PC-9 (cell line): Measurements from ENCODE around the gene HOXD4. TPM values are rescaled to one million over a fixed set of nuclear protein-coding genes. Genes with fewer than 3 reads are reported as not detected.

Source experiments
- BruUV-seq: library from RNA; stranded (reverse); fragments of 400-500 nt; replicated peaks from 2 replicates; lab custom pipeline; 2021; lab: Mats Ljungman, UMichigan
- CTCF ChIA-PET: fragments of 300-600 bp; sonication (Branson Sonifier 250); formaldehyde crosslinking; loops from one replicate; lab custom pipeline; 2022; ENCODE audit warnings: antibody characterized with exemption; lab: Charles Lee
- POLR2A ChIA-PET: fragments of 300-600 bp; sonication (Branson Sonifier 250); formaldehyde crosslinking; loops from one replicate; lab custom pipeline; 2022; ENCODE audit warnings: antibody characterized with exemption; ENCODE audit not compliant: unreplicated experiment; lab: Charles Lee
- DNase-seq, 2 experiments: peaks; one replicate each; pipeline versions ENCODE4 v3.0.0 to v3.0.0-alpha.2; 2015 to 2022; ENCODE audit warnings: mixed read lengths in 1 of 2
- H2AFZ ChIP-seq: fragments of 200-600 bp; sonication (generic); 2 replicates; pipeline ENCODE4 v1.8.1; 2017; ENCODE audit warnings: antibody characterized with exemption
- H3F3A ChIP-seq: fragments of 200-600 bp; sonication (generic); 2 replicates; pipeline ENCODE4 v1.8.1; 2017; ENCODE audit warnings: antibody characterized with exemption, mild to moderate bottlenecking, low read depth; ENCODE audit not compliant: insufficient read depth
- H3K27ac ChIP-seq: fragments of 200-600 bp; sonication (generic); 2 replicates; pipeline ENCODE4 v1.6.1; 2016; ENCODE audit warnings: mixed run types
- H3K27me3 ChIP-seq: fragments of 200-600 bp; sonication (generic); 2 replicates; pipeline ENCODE4 v1.6.1; 2016; ENCODE audit warnings: low read depth, mixed run types; ENCODE audit not compliant: insufficient read depth
- H3K36me3 ChIP-seq: fragments of 200-600 bp; sonication (generic); 2 replicates; pipeline ENCODE4 v1.6.1; 2016; ENCODE audit warnings: low read depth, mixed run types
- H3K4me1 ChIP-seq: fragments of 200-600 bp; sonication (generic); replicated peaks from 2 replicates; pipeline ENCODE4 v1.6.1; 2016; ENCODE audit warnings: mixed run types; ENCODE audit not compliant: insufficient read depth
- H3K4me2 ChIP-seq: fragments of 200-600 bp; sonication (generic); 2 replicates; pipeline ENCODE4 v1.6.1; 2017; ENCODE audit warnings: mixed run types
- H3K4me3 ChIP-seq: fragments of 200-600 bp; sonication (generic); 2 replicates; pipeline ENCODE4 v1.6.1; 2016; ENCODE audit warnings: mixed run types
- H3K79me2 ChIP-seq: fragments of 200-600 bp; sonication (generic); 2 replicates; pipeline ENCODE4 v1.6.1; 2017; ENCODE audit warnings: low read depth, mixed run types
- H3K9me2 ChIP-seq: fragments of 200-600 bp; sonication (generic); 2 replicates; pipeline ENCODE4 v1.8.1; 2017; ENCODE audit warnings: mild to moderate bottlenecking; ENCODE audit not compliant: insufficient read depth
- H3K9me3 ChIP-seq: fragments of 200-600 bp; sonication (generic); 2 replicates; pipeline ENCODE4 v1.8.1; 2016; ENCODE audit warnings: low read depth; ENCODE audit not compliant: insufficient read depth
- H4K20me1 ChIP-seq: fragments of 200-600 bp; sonication (generic); 2 replicates; pipeline ENCODE4 v1.8.1; 2017; ENCODE audit not compliant: insufficient read depth
- CTCF ChIP-seq: fragments of 200-600 bp; sonication (generic); conservative IDR thresholded peaks from 2 replicates; pipeline ENCODE4 v1.6.1; 2017; ENCODE audit warnings: mixed run types, antibody characterized with exemption, mild to moderate bottlenecking, moderate library complexity
- EZH2 ChIP-seq: fragments of 200-600 bp; sonication (generic); IDR thresholded peaks from 2 replicates; pipeline ENCODE4 v1.8.0; 2017; ENCODE audit warnings: antibody characterized with exemption, low read depth
- intact Hi-C: fragments of 100-400 bp; cut with micrococcal nuclease; formaldehyde crosslinking; loops from one replicate; pipeline ENCODE4 v1.10.0; 2022; ENCODE audit not compliant: unreplicated experiment
- total RNA-seq: library from RNA; stranded (reverse); gene quantifications from 2 replicates; pipeline ENCODE4 v1.2.3, GENCODE V29; 2021

Gene HOXD4
- total RNA-seq, 1 experiment from 2014 or later = not detected

GRCh38 chr2:176107731-176108181 lies 43.6 kb upstream of the HOXD4 start:
- intact Hi-C loops = no loop called here
- Histone ChIP-seq H3K79me2 (no peaks in the 10 kb centered on the region), H3K9me3 (no peaks in the 10 kb centered on the region), H2AFZ (no peak overlapping the region), H3K27ac (no peak overlapping the region), H3K4me3 (no peak overlapping the region), H3K36me3 (no peaks in the 10 kb centered on the region), H4K20me1 (no peaks in the 10 kb centered on the region), H3K4me2 (no peak overlapping the region), H3F3A (no peaks in the 10 kb centered on the region), H3K27me3 (peaks cover 31% of the 10 kb centered on the region; the same call in 1 of the 2 replicates), H3K9me2 (no peaks in the 10 kb centered on the region), H3K4me1 (no peaks in the 10 kb centered on the region)
- no TSS peak for BruUV-seq
- DNase-seq = no peak
- ChIA-PET POLR2A (no interaction called here), CTCF (no interaction called here)
- no peak for TF ChIP-seq CTCF

GRCh38 chr2:176109192-176109901 lies 42.0 kb upstream of the HOXD4 start:
- CTCF ChIA-PET = no interaction called here
- H2AFZ ChIP-seq = no peak overlapping the region
- H3K27ac ChIP-seq = no peak overlapping the region
- TF ChIP-seq CTCF = no peak
- no peaks in the 10 kb centered on the region for H3K9me3 ChIP-seq
- POLR2A ChIA-PET = no interaction called here
- no peaks in the 10 kb centered on the region for H4K20me1 ChIP-seq
- no peak overlapping the region for H3K4me3 ChIP-seq
- no peaks in the 10 kb centered on the region for H3K79me2 ChIP-seq
- intact Hi-C loops = no loop called here
- H3K27me3 ChIP-seq = peaks cover 37% of the 10 kb centered on the region
- H3K36me3 ChIP-seq = no peaks in the 10 kb centered on the region
- no peaks in the 10 kb centered on the region for H3F3A ChIP-seq
- H3K4me1 ChIP-seq = no peaks in the 10 kb centered on the region
- H3K9me2 ChIP-seq = no peaks in the 10 kb centered on the region
- no peak overlapping the region for H3K4me2 ChIP-seq
- no peak for DNase-seq
- BruUV-seq = no TSS peak

- H3K4me2 ChIP-seq = no peak overlapping the region
- no peaks in the 10 kb centered on the region for H4K20me1 ChIP-seq
- H3K9me3 ChIP-seq = no peaks in the 10 kb centered on the region
- H3K27me3 ChIP-seq = peaks cover 42% of the 10 kb centered on the region
- H3K4me3 ChIP-seq = no peak overlapping the region
- no peak overlapping the region for H2AFZ ChIP-seq
- H3K27ac ChIP-seq = no peak overlapping the region
- H3K4me1 ChIP-seq = no peaks in the 10 kb centered on the region
- intact Hi-C loops = loop anchor here (5.0 kb wide), 1 partner anchor 1037 kb away; no protein-coding TSS in a partner anchor
- H3K79me2 ChIP-seq = no peaks in the 10 kb centered on the region
- no peaks in the 10 kb centered on the region for H3K9me2 ChIP-seq
- no peak for DNase-seq
- no TSS peak for BruUV-seq
- H3F3A ChIP-seq = no peaks in the 10 kb centered on the region
- TF ChIP-seq CTCF = no peak
- no peak for TF ChIP-seq EZH2
- H3K36me3 ChIP-seq = no peaks in the 10 kb centered on the region
- POLR2A ChIA-PET = interaction anchor here (0.6 kb wide), 1 partner anchor 420 kb away, joined by 3 read pairs; no protein-coding TSS in a partner anchor
- CTCF ChIA-PET = interaction anchor here (0.6 to 1.5 kb wide), 3 partner anchors 13 to 544 kb away, joined by 3 to 6 read pairs (median 4); no protein-coding TSS in a partner anchor
Observed at GRCh38 chr2:176109946-176110345, 41.4 kb upstream of the HOXD4 start.
